ENCODE data around the gene RGS9. TPM values are rescaled to one million over a fixed set of nuclear protein-coding genes. Genes with fewer than 3 reads are reported as not detected.

RGS9 gene
- total RNA-seq, 2 experiments from 2014 or later: 1.6 to 1.8 TPM

GRCh38 chr17:65261682-65262636, 124.8 kb downstream of the RGS9 start:
- Mint-ChIP-seq H3K9me3 (ENCODE audit: low read depth) (peaks cover 9% of the 10 kb centered on the region), H3K36me3 (ENCODE audit: low read depth) (no peaks in the 10 kb centered on the region), H3K27ac (no peak overlapping the region), H3K27me3 (peaks cover 5% of the 10 kb centered on the region), H3K4me3 (no peak overlapping the region), H3K4me1 (peaks cover 19% of the 10 kb centered on the region)
- intact Hi-C loops (cut with DNase I, micrococcal nuclease): loop anchor here in 1 of 2 experiments (1.0 kb wide), 1 partner anchor 33 kb away; no protein-coding TSS in a partner anchor
- ChIA-PET CTCF (interaction anchor here (0.7 to 1.4 kb wide), 3 partner anchors 9 to 30 kb away, joined by 3 read pairs; no protein-coding TSS in a partner anchor), POLR2A (interaction anchor here (0.5 kb wide), 1 partner anchor 51 kb away, joined by 7 read pairs; no protein-coding TSS in a partner anchor)
- no peak for DNase-seq
- peak; percentile 78 for ATAC-seq

- CTCF ChIA-PET: interaction anchor here (1.0 kb wide), 1 partner anchor 21 kb away, joined by 3 read pairs; no protein-coding TSS in a partner anchor
- intact Hi-C loops (cut with DNase I, micrococcal nuclease): no loop called here
- POLR2A ChIA-PET: interaction anchor here (0.8 kb wide), 1 partner anchor 12 kb away, joined by 3 read pairs; no protein-coding TSS in a partner anchor
Observed at GRCh38 chr17:65265276-65265675, 128.1 kb downstream of the RGS9 start.

GRCh38 chr17:65268832-65269231, 131.7 kb downstream of the RGS9 start:
- H3K27me3 Mint-ChIP-seq: no peaks in the 10 kb centered on the region
- ChIA-PET CTCF (interaction anchor here (0.9 to 1.2 kb wide), 3 partner anchors 9 to 37 kb away, joined by 3 to 4 read pairs (median 4); no protein-coding TSS in a partner anchor), POLR2A (no interaction called here)
- no peaks in the 10 kb centered on the region for H3K36me3 Mint-ChIP-seq (ENCODE audit: low read depth)
- intact Hi-C loops (cut with DNase I, micrococcal nuclease): no loop called here
- ATAC-seq (no peak), DNase-seq (no peak)
- H3K9me3 Mint-ChIP-seq (ENCODE audit: low read depth): peaks cover 10% of the 10 kb centered on the region
- H3K4me1 Mint-ChIP-seq: peaks cover 8% of the 10 kb centered on the region
- H3K4me3 Mint-ChIP-seq: no peak overlapping the region
- no peak overlapping the region for H3K27ac Mint-ChIP-seq

More at GRCh38 chr17:65265276-65265675, 128.1 kb downstream of the RGS9 start:
- peaks cover 10% of the 10 kb centered on the region for H3K9me3 Mint-ChIP-seq (ENCODE audit: low read depth)
- no peak overlapping the region for H3K27ac Mint-ChIP-seq
- H3K36me3 Mint-ChIP-seq (ENCODE audit: low read depth): no peaks in the 10 kb centered on the region
- H3K4me3 Mint-ChIP-seq: no peak overlapping the region
- DNase-seq (no peak), ATAC-seq (peak; percentile 66)
- peaks cover 19% of the 10 kb centered on the region for H3K4me1 Mint-ChIP-seq
- peaks cover 3% of the 10 kb centered on the region for H3K27me3 Mint-ChIP-seq

GRCh38 chr17:65270499-65271253, 133.5 kb downstream of the RGS9 start:
- no peak for ATAC-seq
- no peak overlapping the region for H3K4me3 Mint-ChIP-seq

GRCh38 chr17:65271296-65271695, 134.1 kb downstream of the RGS9 start:
- H3K27me3 Mint-ChIP-seq: no peaks in the 10 kb centered on the region
- H3K4me3 Mint-ChIP-seq: no peak overlapping the region
- no peak overlapping the region for H3K27ac Mint-ChIP-seq
- no peaks in the 10 kb centered on the region for H3K4me1 Mint-ChIP-seq
- peaks cover 6% of the 10 kb centered on the region for H3K9me3 Mint-ChIP-seq (ENCODE audit: low read depth)
- H3K36me3 Mint-ChIP-seq (ENCODE audit: low read depth): no peaks in the 10 kb centered on the region
- POLR2A ChIA-PET: no interaction called here
- DNase-seq (no peak), ATAC-seq (no peak)
- intact Hi-C loops (cut with DNase I, micrococcal nuclease): no loop called here
- CTCF ChIA-PET: interaction anchor here (0.7 kb wide), 1 partner anchor 142 kb away, joined by 3 read pairs; no protein-coding TSS in a partner anchor

More at GRCh38 chr17:65270499-65271253, 133.5 kb downstream of the RGS9 start:
- DNase-seq: no peak
- Mint-ChIP-seq H3K4me1 (peaks cover 2% of the 10 kb centered on the region), H3K27ac (no peak overlapping the region), H3K27me3 (no peaks in the 10 kb centered on the region), H3K9me3 (ENCODE audit: low read depth) (peaks cover 9% of the 10 kb centered on the region), H3K36me3 (ENCODE audit: low read depth) (no peaks in the 10 kb centered on the region)
- CTCF ChIA-PET: interaction anchor here (0.7 kb wide), 1 partner anchor 143 kb away, joined by 3 read pairs; no protein-coding TSS in a partner anchor
- POLR2A ChIA-PET: no interaction called here
- intact Hi-C loops (cut with DNase I, micrococcal nuclease): no loop called here

Other genes with a start within 250 kb of the RGS9 start
- gene LRRC37A3, start 217.9 kb upstream of the RGS9 start, total RNA-seq: 1 to 10 TPM; 2.6 to 3.3 TPM
- 10 to 100 TPM; 45.9 to 47.3 TPM for gene GNA13, start 80.6 kb upstream of the RGS9 start, total RNA-seq